Fibroblast of lung (primary cell): ENCODE measurements around the gene C15orf39.

Experiments
- EZH2 ChIP-seq: IDR thresholded peaks from 2 replicates; pipeline ENCODE4 v1.5.1; 2012; ENCODE audit warnings: low read length, control low read depth, mild to moderate bottlenecking; ENCODE audit errors: missing control alignments
- TF ChIP-seq, protein P1 (sequence below), 2 donors: IDR thresholded peaks in 1 of 2; conservative IDR thresholded peaks in 1 of 2; 1 replicate in 1 of 2; 2 replicates in 1 of 2; pipeline ENCODE4 v1.5.1; 2011 to 2012; ENCODE audit warnings: low read length in 2 of 2, control low read depth in 1 of 2, inconsistent platforms in 1 of 2, low read depth in 1 of 2, mild to moderate bottlenecking in 1 of 2

DNA sequence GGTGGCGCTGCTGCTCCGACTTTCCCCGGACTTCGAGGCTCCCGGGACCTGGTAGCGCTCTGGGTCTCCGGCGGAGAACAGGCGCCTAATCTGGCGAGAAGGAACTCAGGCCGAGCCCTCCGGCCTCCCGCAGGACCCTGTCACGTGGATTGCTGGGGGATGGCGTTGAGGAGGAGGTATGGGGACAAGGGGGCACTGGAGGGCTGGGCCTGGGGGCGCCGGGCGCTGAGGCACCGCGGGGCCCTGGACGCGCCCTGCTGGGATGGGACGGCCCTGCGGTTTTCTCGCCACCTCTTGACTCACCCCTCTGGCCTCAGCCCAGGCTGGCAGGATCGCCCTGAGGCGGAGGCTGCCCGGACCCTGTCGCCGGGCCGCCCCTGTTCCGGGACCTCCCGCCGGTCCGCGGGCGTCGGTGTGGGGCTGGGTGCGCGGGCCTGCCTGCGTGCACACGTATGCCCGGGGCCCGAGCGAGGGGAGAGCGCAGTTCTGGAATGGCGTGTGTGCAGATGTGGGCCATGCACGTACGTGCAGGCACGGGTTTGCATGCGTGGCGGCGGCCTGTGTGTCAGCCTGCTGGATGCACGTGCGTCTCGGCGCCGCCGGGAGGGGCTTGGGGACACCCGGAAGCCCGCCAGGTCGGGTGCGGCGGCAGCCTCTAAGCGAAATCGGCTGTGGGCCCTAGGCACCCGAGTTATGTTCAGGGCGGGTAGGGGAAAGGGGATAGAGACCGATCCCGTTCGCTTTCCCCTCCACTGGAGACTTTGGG lies 752 bp downstream of the C15orf39 start:
- TF ChIP-seq, protein P1, sequence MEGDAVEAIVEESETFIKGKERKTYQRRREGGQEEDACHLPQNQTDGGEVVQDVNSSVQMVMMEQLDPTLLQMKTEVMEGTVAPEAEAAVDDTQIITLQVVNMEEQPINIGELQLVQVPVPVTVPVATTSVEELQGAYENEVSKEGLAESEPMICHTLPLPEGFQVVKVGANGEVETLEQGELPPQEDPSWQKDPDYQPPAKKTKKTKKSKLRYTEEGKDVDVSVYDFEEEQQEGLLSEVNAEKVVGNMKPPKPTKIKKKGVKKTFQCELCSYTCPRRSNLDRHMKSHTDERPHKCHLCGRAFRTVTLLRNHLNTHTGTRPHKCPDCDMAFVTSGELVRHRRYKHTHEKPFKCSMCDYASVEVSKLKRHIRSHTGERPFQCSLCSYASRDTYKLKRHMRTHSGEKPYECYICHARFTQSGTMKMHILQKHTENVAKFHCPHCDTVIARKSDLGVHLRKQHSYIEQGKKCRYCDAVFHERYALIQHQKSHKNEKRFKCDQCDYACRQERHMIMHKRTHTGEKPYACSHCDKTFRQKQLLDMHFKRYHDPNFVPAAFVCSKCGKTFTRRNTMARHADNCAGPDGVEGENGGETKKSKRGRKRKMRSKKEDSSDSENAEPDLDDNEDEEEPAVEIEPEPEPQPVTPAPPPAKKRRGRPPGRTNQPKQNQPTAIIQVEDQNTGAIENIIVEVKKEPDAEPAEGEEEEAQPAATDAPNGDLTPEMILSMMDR (conservative IDR thresholded peaks at IDR 0.05 in 1 of 2, IDR thresholded peaks at IDR 0.05 in 1 of 2; ENCODE audit: low read depth in 1 of 2, low read length in 2 of 2): peak in 1 of 2 donors; percentile 2
- no peak for TF ChIP-seq EZH2
